ENCODE measurements around the gene GABRA5.

Gene GABRA5

DNA sequence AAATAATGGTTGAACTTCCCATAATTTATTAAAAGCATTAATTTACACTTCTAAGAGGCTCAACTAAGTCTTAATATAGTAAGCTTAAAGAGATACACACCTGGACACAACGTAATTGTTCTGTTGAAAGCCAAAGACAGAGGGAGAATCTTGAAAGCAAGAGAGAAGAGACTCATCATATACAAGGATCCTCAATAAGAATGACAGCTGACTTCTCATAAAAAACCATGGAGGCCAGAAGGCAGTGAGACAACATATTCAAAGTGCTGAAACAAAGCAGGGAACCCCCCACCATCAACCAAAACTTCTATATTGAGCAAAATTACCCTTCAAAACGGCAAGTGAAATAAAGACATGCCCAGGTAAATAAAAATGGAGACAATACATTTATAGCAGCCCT lies 87.5 kb downstream of the GABRA5 start:
- no peaks in the 10 kb centered on the region for H3K36me3 Mint-ChIP-seq (ENCODE audit: insufficient read depth)
- H3K4me1 Mint-ChIP-seq (ENCODE audit: low read depth in 2 of 2), result no peaks in the 10 kb centered on the region
- H3K9me3 Mint-ChIP-seq, result peaks cover 5 to 13% of the 10 kb centered on the region in 2 donors
- ATAC-seq (replicated peaks) (no peak), DNase-seq (no peak)
- H3K27ac Mint-ChIP-seq, result no peak overlapping the region
- no peaks in the 10 kb centered on the region for H3K27me3 Mint-ChIP-seq
- H3K4me3 Mint-ChIP-seq, result no peak overlapping the region

GRCh38 chr15:26967719-26968269 lies 100.9 kb downstream of the GABRA5 start:
- Mint-ChIP-seq H3K4me3 (no peak overlapping the region), H3K27ac (no peak overlapping the region), H3K4me1 (ENCODE audit: low read depth in 2 of 2) (no peaks in the 10 kb centered on the region), H3K36me3 (ENCODE audit: insufficient read depth) (no peaks in the 10 kb centered on the region), H3K27me3 (peaks cover 0 to 8% of the 10 kb centered on the region in 2 donors), H3K9me3 (peaks cover 4 to 5% of the 10 kb centered on the region in 2 donors)
- ATAC-seq (replicated peaks) (no peak), DNase-seq (no peak)

GRCh38 chr15:26968806-26969205 lies 101.9 kb downstream of the GABRA5 start:
- H3K27me3 Mint-ChIP-seq, result peaks cover 0 to 8% of the 10 kb centered on the region in 2 donors
- no peak for ATAC-seq (replicated peaks)
- peaks cover 4 to 6% of the 10 kb centered on the region in 2 donors for H3K9me3 Mint-ChIP-seq
- no peak overlapping the region for H3K4me3 Mint-ChIP-seq
- H3K4me1 Mint-ChIP-seq (ENCODE audit: low read depth in 2 of 2), result no peaks in the 10 kb centered on the region
- no peak for DNase-seq
- no peaks in the 10 kb centered on the region for H3K36me3 Mint-ChIP-seq (ENCODE audit: insufficient read depth)
- no peak overlapping the region for H3K27ac Mint-ChIP-seq

DNA sequence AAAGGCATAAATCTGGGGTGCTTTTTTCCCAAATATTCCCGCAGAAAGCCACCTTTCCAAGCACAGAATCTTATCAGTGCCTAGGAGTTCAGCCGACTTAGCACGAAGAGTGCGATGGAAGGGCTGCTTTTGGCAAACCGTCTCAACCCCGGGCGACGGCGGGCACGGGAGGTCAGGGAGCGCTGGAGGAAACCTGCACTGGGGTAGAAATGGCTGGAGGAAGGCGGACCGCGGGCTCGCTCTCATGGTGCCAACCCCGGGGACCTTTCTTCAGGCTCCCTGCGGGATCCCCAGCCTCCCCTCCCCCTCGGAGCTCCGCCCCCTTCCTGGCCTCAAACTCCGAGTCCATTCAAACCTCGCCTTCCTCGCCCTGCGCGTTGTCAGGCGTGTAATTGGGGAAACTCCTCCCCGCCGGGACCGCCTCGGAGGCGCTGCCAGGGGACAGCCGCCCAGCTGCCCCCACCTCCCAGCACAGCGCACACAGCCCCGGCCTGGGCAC lies 103.9 kb downstream of the GABRA5 start, which contains the start of gene GABRG3:
Gene GABRG3 (plus strand): TSS at position 470 of the 499 bp plus-strand sequence.
- Mint-ChIP-seq H3K36me3 (ENCODE audit: insufficient read depth) (no peaks in the 10 kb centered on the region), H3K4me1 (ENCODE audit: low read depth in 2 of 2) (no peaks in the 10 kb centered on the region), H3K4me3 (no peak within 1 kb of the TSS), H3K27me3 (peaks cover 0 to 8% of the 10 kb centered on the region in 2 donors), H3K27ac (no peak within 1 kb of the TSS), H3K9me3 (peaks cover 6% of the 10 kb centered on the region in 2 donors)
- no peak for DNase-seq
- ATAC-seq (replicated peaks), result no peak

DNA sequence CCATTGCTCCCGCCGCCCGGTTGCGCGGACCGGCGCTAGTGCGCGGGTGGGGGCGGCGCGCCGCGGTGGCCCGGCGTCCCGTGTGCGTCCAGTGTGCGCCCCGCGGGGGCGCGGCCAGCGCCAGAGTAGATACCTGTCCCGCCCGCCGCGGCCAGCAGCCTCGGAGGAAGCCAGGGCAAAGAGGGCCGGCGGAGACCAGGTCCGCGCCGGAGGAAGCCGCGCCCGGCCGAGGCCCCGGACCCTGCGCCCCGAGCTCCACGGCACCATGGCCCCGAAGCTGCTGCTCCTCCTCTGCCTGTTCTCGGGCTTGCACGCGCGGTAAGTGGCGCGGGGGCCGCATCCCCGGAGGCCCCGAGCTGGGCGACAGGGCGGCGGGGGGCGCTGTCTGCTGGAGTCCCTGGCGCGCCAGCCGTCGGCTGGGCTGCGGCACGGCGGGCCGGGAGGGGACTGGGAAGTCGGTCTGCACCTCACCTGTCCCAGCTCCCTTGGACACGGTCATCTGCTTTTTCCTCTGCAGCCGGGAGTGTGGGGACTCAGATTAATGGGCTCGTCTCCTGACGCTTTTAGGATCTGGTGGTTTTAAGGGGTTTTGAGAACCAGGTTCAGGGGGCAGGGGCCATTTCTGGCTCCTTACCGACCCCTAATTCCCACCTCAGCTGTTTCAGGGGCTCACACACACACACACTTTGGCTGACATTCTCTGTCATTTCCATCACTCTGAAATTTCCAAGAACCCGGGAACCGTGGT lies 104.6 kb downstream of the GABRA5 start:
- Mint-ChIP-seq H3K4me1 (ENCODE audit: low read depth in 2 of 2) (no peaks in the 10 kb centered on the region), H3K9me3 (peaks cover 6% of the 10 kb centered on the region in 2 donors), H3K4me3 (no peak overlapping the region), H3K36me3 (ENCODE audit: insufficient read depth) (no peaks in the 10 kb centered on the region), H3K27me3 (peaks cover 0 to 8% of the 10 kb centered on the region in 2 donors), H3K27ac (no peak overlapping the region)
- no peak for DNase-seq
- no peak for ATAC-seq (replicated peaks)

GRCh38 chr15:26972636-26973035 lies 105.8 kb downstream of the GABRA5 start:
- no peak for DNase-seq
- peaks cover 6% of the 10 kb centered on the region in 2 donors for H3K9me3 Mint-ChIP-seq
- H3K4me1 Mint-ChIP-seq (ENCODE audit: low read depth in 2 of 2), result no peaks in the 10 kb centered on the region
- no peaks in the 10 kb centered on the region for H3K36me3 Mint-ChIP-seq (ENCODE audit: insufficient read depth)
- ATAC-seq (replicated peaks), result no peak
- H3K4me3 Mint-ChIP-seq, result no peak overlapping the region
- H3K27me3 Mint-ChIP-seq, result peaks cover 0 to 8% of the 10 kb centered on the region in 2 donors
- no peak overlapping the region for H3K27ac Mint-ChIP-seq

DNA sequence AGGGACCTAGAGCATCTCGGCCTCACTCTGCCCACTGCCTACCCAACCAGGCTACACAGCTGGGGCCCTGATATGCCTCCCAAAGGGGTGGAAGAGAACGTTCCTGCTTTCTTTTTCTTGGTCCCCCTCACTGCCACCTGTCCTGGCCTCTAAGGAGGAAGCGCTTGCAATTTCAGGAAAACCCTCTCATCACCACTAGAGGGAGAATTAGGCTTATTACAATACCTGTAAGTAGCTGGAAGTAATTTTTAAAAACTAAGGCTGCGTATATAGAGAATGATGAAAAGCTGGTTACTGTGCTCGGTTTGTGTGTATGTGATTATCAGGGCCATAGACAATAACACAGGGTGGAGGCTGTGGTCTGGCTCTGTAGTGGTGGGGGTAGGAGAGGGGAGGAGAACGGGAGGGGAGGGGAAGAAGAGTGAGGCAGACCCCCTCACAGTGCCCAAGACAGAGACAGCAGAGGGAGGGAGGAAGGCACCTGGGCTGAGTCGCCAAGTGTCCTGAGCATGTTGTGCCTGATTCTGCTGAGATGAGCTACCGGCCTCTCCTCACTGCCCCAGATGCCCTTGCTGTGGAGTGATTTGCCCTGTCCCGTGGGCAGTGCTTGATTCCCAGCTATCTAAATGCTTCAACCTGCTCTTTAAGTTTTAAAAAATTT lies 107.4 kb downstream of the GABRA5 start:
- H3K9me3 Mint-ChIP-seq, result peaks cover 6 to 10% of the 10 kb centered on the region in 2 donors
- H3K27me3 Mint-ChIP-seq, result peaks cover 0 to 8% of the 10 kb centered on the region in 2 donors
- ATAC-seq (replicated peaks) (no peak), DNase-seq (no peak)
- no peak overlapping the region for H3K27ac Mint-ChIP-seq
- H3K36me3 Mint-ChIP-seq (ENCODE audit: insufficient read depth), result no peaks in the 10 kb centered on the region
- no peak overlapping the region for H3K4me3 Mint-ChIP-seq
- no peaks in the 10 kb centered on the region for H3K4me1 Mint-ChIP-seq (ENCODE audit: low read depth in 2 of 2)

GRCh38 chr15:26981492-26981891 lies 114.6 kb downstream of the GABRA5 start:
- DNase-seq (no peak), ATAC-seq (replicated peaks) (no peak)
- no peaks in the 10 kb centered on the region for H3K27me3 Mint-ChIP-seq
- H3K4me1 Mint-ChIP-seq (ENCODE audit: low read depth in 2 of 2), result no peaks in the 10 kb centered on the region
- no peak overlapping the region for H3K4me3 Mint-ChIP-seq
- H3K9me3 Mint-ChIP-seq, result peaks cover 10 to 16% of the 10 kb centered on the region in 2 donors
- H3K27ac Mint-ChIP-seq, result no peak overlapping the region
- no peaks in the 10 kb centered on the region for H3K36me3 Mint-ChIP-seq (ENCODE audit: insufficient read depth)

GRCh38 chr15:26983822-26984221 lies 117.0 kb downstream of the GABRA5 start:
- Mint-ChIP-seq H3K4me1 (ENCODE audit: low read depth in 2 of 2) (no peaks in the 10 kb centered on the region), H3K9me3 (peaks cover 7 to 22% of the 10 kb centered on the region in 2 donors), H3K27ac (no peak overlapping the region), H3K36me3 (ENCODE audit: insufficient read depth) (no peaks in the 10 kb centered on the region), H3K4me3 (no peak overlapping the region), H3K27me3 (no peaks in the 10 kb centered on the region)
- DNase-seq (no peak), ATAC-seq (replicated peaks) (no peak)

DNA sequence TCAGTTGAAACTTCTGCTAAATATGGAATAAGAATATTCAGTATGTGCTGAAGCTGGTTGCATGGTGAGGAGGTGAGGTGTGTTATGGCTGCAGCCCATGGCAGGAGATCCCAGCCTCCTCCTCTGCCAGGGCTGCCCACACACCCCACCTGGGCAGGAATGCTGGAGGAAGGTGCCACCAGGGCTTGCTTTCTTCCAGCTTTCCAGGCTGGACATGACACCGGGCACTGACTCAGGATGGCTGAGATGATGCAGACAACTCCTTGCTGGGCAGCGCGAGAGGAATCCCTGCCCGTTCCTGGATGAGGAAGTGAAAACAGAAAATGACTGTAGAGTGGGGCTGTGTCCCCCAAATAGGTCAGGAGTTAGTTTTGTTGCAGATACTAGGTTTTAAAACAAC lies 118.2 kb downstream of the GABRA5 start:
- Mint-ChIP-seq H3K36me3 (ENCODE audit: insufficient read depth) (no peaks in the 10 kb centered on the region), H3K4me1 (ENCODE audit: low read depth in 2 of 2) (no peaks in the 10 kb centered on the region), H3K27me3 (no peaks in the 10 kb centered on the region), H3K4me3 (no peak overlapping the region), H3K9me3 (peaks cover 9 to 22% of the 10 kb centered on the region in 2 donors), H3K27ac (no peak overlapping the region)
- DNase-seq, result no peak
- ATAC-seq (replicated peaks), result no peak

GRCh38 chr15:26996250-26996649 lies 129.4 kb downstream of the GABRA5 start:
- H3K27ac Mint-ChIP-seq, result no peak overlapping the region
- DNase-seq (no peak), ATAC-seq (replicated peaks) (no peak)
- no peaks in the 10 kb centered on the region for H3K27me3 Mint-ChIP-seq
- no peak overlapping the region for H3K4me3 Mint-ChIP-seq
- H3K9me3 Mint-ChIP-seq, result peaks cover 10 to 38% of the 10 kb centered on the region in 2 donors
- H3K4me1 Mint-ChIP-seq (ENCODE audit: low read depth in 2 of 2), result no peaks in the 10 kb centered on the region
- H3K36me3 Mint-ChIP-seq (ENCODE audit: insufficient read depth), result no peaks in the 10 kb centered on the region

Data from effector memory CD8-positive, alpha-beta T cell (primary cell).